GM21447 (cell line): ENCODE data around the gene C9orf43.
A peak's percentile ranks its signal among the peaks of the same experiment; 100 is the strongest.
"Not testable (repeated sequence)": the region's sequence is repeated elsewhere in the genome, so short reads cannot be mapped to it uniquely, and the experiment has no call there.

Source experiments
- ATAC-seq: cut with Tn5 transposase; IDR thresholded peaks from one replicate; pipeline ENCODE4 v1.9.1; 2021; ENCODE audit not compliant: unreplicated experiment

Gene C9orf43, protein sequence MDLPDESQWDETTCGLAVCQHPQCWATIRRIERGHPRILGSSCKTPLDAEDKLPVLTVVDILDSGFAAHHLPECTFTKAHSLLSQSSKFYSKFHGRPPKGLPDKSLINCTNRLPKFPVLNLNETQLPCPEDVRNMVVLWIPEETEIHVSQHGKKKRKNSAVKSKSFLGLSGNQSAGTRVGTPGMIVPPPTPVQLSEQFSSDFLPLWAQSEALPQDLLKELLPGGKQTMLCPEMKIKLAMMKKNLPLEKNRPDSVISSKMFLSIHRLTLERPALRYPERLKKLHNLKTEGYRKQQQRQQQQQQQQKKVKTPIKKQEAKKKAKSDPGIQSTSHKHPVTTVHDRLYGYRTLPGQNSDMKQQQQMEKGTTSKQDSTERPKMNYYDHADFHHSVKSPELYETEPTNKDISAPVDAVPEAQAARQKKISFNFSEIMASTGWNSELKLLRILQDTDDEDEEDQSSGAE

GRCh38 chr9:113410207-113410864 lies at the start of gene C9orf43, which contains the start of gene POLE3:
C9orf43 (plus strand) TSS chr9:113410747; CDS start chr9:113413494, 2,747 bp downstream.
POLE3 (minus strand) TSS chr9:113410675; CDS start chr9:113410293, 382 bp downstream.
- ATAC-seq, result peak; percentile 93

GRCh38 chr9:113361304-113362018 lies 49.1 kb upstream of the C9orf43 start:
- no peak for ATAC-seq

GRCh38 chr9:113363336-113363735 lies 47.2 kb upstream of the C9orf43 start:
- no peak for ATAC-seq

- no peak for ATAC-seq
These were observed 45.6 kb upstream of the C9orf43 start for GRCh38 chr9:113364951-113365350.

GRCh38 chr9:113365652-113366051 lies 44.9 kb upstream of the C9orf43 start:
- not testable (repeated sequence) for ATAC-seq

- ATAC-seq, result no peak
These were observed 42.1 kb upstream of the C9orf43 start for GRCh38 chr9:113368348-113368981.

- ATAC-seq, result no peak
These were observed 41.3 kb upstream of the C9orf43 start for GRCh38 chr9:113368982-113369854.

GRCh38 chr9:113369855-113370140 lies 40.7 kb upstream of the C9orf43 start:
- ATAC-seq, result no peak

DNA sequence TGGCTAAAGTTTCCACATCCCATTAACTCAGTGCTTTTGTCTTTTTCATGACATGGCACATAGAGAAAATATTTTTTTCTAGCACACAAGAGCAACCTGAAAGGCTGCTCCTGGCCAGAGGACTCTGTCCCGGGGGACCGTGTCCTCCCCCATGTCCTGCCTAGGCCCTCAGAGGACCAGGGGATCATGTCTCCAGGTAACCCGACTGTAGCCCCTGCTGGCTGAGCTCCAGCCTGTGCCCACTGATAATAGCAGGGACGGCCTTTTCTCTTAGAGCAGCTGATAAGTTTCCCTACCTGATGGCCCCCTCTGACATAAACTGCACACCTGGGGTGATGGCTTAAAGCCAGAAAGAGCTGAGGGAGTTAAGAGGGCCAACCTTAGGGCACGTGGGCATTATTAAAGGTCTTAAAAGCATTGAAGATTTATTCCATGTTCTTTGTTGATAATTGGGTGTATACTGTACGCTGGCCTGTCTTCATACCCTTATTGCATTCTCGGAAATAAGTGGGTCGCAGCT lies 39.7 kb upstream of the C9orf43 start:
- no peak for ATAC-seq

- no peak for ATAC-seq
These were observed 38.5 kb upstream of the C9orf43 start for GRCh38 chr9:113372059-113372458.

DNA sequence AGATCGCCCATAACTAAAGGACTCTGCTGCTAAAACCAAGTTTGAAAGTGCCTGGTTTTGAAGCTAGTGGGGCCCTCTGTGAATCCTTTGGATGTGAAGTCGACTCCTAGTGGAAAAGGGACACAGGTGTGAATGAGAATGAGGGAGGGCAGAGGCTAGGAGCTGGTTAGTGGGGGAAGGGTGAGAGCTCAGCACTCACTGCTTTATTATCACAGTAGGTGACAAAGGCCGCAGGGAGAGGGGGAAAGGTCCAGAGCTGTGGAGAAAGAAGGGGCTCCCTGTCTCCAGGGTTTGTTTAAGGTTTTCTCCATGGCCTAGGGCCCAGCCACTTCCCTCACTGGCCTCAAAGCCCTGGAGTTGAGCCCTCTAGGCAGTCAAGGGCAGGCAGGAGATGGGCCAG lies 37.3 kb upstream of the C9orf43 start:
- no peak for ATAC-seq

GRCh38 chr9:113373676-113374392 lies 36.7 kb upstream of the C9orf43 start:
- ATAC-seq, result no peak

GRCh38 chr9:113375057-113376023 lies 35.2 kb upstream of the C9orf43 start:
- ATAC-seq, result no peak

- ATAC-seq, result peak; percentile 69
These were observed 33.6 kb upstream of the C9orf43 start, which contains the start of gene HDHD3 for GRCh38 chr9:113376634-113377567. HDHD3 (minus strand) TSS chr9:113376986; CDS start chr9:113374354, 2,632 bp downstream.

DNA sequence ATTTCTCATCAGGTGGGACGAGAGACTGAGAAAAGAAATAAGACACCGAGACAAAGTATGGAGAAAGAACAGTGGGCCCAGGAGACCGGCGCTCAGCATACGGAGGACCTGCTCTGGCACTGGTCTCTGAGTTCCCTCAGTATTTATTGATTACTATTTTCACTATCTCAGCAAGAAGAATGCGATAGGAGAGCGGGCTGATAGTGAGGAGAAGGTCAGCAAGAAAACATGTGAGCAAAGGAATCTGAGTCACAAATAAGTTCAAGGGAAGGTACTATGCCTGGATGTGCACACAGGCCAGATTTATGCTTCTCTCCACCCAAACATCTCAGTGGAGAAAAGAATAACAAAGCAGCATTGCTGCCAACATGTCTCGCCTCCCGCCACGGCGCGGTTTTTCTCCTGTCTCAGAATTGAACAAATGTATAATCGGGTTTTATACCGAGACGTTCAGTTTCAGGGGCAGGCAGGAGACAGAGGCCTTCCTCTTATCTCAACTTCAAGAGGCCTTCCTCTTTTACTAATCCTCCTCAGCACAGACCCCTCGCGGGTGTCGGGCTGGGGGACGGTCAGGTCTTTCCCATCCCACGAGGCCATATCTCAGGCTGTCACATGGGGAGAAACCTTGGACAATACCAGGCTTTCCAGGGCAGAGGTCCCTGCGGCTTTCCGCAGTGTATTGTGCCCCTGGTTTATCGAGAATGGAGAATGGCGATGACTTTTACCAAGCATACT lies 31.3 kb upstream of the C9orf43 start:
- ATAC-seq, result not testable (repeated sequence)

- ATAC-seq, result not testable (repeated sequence)
These were observed 30.7 kb upstream of the C9orf43 start for GRCh38 chr9:113379829-113380210.
